ENCODE data around the gene SYNGR3.

SYNGR3 gene

GRCh38 chr16:1963806-1964505 is 25.8 kb upstream of the SYNGR3 start:
- peaks cover 43% of the 10 kb centered on the region for H3F3A ChIP-seq (ENCODE audit: insufficient read depth)
- H2AFZ ChIP-seq (ENCODE audit: low read depth, low read length, severe bottlenecking), result no peak overlapping the region
- peak overlapping the region; percentile 75 for H3K4me3 ChIP-seq (ENCODE audit: insufficient read depth, low read length, poor library complexity, severe bottlenecking)
- H3K4me2 ChIP-seq (ENCODE audit: low read depth, low read length, poor library complexity, severe bottlenecking), result peak overlapping the region; percentile 78
- H3K36me3 ChIP-seq (ENCODE audit: low read length), result peaks cover 15% of the 10 kb centered on the region
- H3K9me3 ChIP-seq (ENCODE audit: insufficient read depth, low read length), result no peaks in the 10 kb centered on the region
- H4K20me1 ChIP-seq (ENCODE audit: low read depth, low read length), result no peaks in the 10 kb centered on the region
- no peaks in the 10 kb centered on the region for H3K9me2 ChIP-seq (replicated peaks; ENCODE audit: insufficient read depth, low read length)
- peak overlapping the region; percentile 88 for H3K27ac ChIP-seq (ENCODE audit: low read depth, low read length)
- H3K9ac ChIP-seq (ENCODE audit: low read length), result peak overlapping the region; percentile 98
- TF ChIP-seq CTCF (IDR thresholded peaks at IDR 0.05; ENCODE audit: insufficient read depth, low read length, poor library complexity, severe bottlenecking) (no peak), EZH2phosphoT487 (conservative IDR thresholded peaks at IDR 0.05; ENCODE audit: low read length) (no peak)
- no peaks in the 10 kb centered on the region for H3K27me3 ChIP-seq (ENCODE audit: low read length)
- H3K79me2 ChIP-seq (ENCODE audit: insufficient read depth, low read length), result peaks cover 38% of the 10 kb centered on the region

DNA sequence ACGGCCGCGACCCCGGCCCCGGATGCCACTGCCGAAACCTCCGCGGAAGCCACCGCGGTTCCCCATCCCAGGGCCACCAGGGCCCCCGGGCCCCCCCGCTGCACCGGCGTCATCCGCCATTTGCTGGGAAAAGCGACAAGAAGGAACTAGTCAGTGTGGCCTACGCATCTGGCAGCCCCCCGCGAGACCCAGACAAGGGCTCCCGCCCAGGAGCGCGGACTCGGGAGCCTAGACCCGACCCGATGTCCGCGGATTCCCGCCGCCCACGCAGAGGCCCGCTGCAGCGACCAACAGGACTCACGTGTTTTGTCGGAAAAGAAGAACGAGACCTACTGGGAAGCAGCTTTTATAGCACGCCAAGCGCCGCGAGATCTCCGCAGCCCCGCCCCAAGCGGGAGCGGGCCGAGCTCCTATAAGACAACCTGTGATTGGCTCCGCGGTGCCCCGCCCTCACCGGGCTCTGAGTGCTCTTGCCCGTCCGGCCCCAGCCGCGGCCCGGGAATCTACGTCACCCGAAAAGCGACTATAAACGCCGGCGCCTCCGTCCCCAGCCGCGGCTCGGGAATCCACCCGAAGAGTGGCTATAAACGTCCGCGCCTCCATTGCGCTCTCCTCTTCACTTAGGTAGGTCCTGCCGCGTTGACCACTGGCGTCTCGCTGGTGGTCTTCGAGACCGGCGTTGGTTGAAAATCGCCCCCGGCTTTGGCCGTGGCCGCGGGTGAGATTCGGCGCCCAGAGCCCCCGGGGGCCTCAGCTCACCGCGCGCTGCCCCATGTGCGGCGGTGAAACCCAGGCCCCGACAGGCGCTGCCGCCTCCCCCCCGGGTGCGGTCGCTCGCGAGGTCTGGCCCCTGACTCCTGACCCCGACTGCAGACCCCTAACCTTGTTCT is 25.0 kb upstream of the SYNGR3 start, which contains the start of gene RPS2:
TSS of gene RPS2 (minus strand) at position 321 of the 890 bp plus-strand sequence. CDS start at position 120, 201 bp downstream.
- Histone ChIP-seq H3K27me3 (ENCODE audit: low read length) (no peaks in the 10 kb centered on the region), H3K27ac (ENCODE audit: low read depth, low read length) (peak within 1 kb of the TSS; percentile 88), H3K4me2 (ENCODE audit: low read depth, low read length, poor library complexity, severe bottlenecking) (peak within 1 kb of the TSS; percentile 78), H2AFZ (ENCODE audit: low read depth, low read length, severe bottlenecking) (peak within 1 kb of the TSS; percentile 13), H3K9me3 (ENCODE audit: insufficient read depth, low read length) (no peaks in the 10 kb centered on the region), H3F3A (ENCODE audit: insufficient read depth) (peaks cover 43% of the 10 kb centered on the region), H3K9me2 (replicated peaks; ENCODE audit: insufficient read depth, low read length) (no peaks in the 10 kb centered on the region), H4K20me1 (ENCODE audit: low read depth, low read length) (no peaks in the 10 kb centered on the region), H3K4me3 (ENCODE audit: insufficient read depth, low read length, poor library complexity, severe bottlenecking) (peak within 1 kb of the TSS; percentile 75), H3K36me3 (ENCODE audit: low read length) (peaks cover 15% of the 10 kb centered on the region), H3K79me2 (ENCODE audit: insufficient read depth, low read length) (peaks cover 36% of the 10 kb centered on the region), H3K9ac (ENCODE audit: low read length) (peak within 1 kb of the TSS; percentile 98)
- TF ChIP-seq CTCF (IDR thresholded peaks at IDR 0.05; ENCODE audit: insufficient read depth, low read length, poor library complexity, severe bottlenecking), result no peak

DNA sequence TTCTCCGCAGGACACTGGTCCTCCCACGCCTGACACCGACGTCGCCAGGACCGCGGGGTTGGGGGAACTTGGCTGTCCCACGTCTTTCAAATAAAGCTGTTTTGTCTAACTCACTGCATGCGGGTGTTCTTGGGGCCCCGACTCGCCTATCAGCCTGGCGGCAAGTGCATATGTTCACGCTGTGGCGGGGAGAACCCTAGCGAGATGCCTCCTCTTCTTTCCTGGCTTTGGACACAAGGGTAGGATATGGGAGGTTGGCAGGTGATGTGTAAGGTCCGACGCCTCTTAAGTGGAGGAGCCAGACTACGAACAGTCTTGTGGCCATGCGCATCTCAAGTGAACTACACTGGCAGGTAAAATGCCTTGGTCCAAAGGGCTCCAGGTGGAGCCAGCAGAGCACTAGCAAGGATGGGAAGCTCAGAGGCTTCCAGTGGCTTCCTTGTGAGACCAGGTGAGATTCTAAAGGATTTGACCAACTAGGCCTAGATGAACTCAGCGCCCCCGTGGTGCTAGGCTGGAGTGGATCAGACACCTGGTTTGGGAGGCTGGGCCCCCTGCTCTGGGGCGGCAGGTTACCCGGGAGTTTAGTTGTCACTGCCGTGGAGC is 24.3 kb upstream of the SYNGR3 start:
- H3F3A ChIP-seq (ENCODE audit: insufficient read depth), result peaks cover 44% of the 10 kb centered on the region
- H3K36me3 ChIP-seq (ENCODE audit: low read length), result peaks cover 15% of the 10 kb centered on the region
- H3K27me3 ChIP-seq (ENCODE audit: low read length), result no peaks in the 10 kb centered on the region
- H3K4me2 ChIP-seq (ENCODE audit: low read depth, low read length, poor library complexity, severe bottlenecking), result peak overlapping the region; percentile 71
- H2AFZ ChIP-seq (ENCODE audit: low read depth, low read length, severe bottlenecking), result no peak overlapping the region
- no peaks in the 10 kb centered on the region for H3K9me2 ChIP-seq (replicated peaks; ENCODE audit: insufficient read depth, low read length)
- peaks cover 30% of the 10 kb centered on the region for H3K79me2 ChIP-seq (ENCODE audit: insufficient read depth, low read length)
- H4K20me1 ChIP-seq (ENCODE audit: low read depth, low read length), result no peaks in the 10 kb centered on the region
- no peaks in the 10 kb centered on the region for H3K9me3 ChIP-seq (ENCODE audit: insufficient read depth, low read length)
- H3K4me3 ChIP-seq (ENCODE audit: insufficient read depth, low read length, poor library complexity, severe bottlenecking), result peak overlapping the region; percentile 75
- H3K27ac ChIP-seq (ENCODE audit: low read depth, low read length), result peak overlapping the region; percentile 57
- TF ChIP-seq CTCF (IDR thresholded peaks at IDR 0.05; ENCODE audit: insufficient read depth, low read length, poor library complexity, severe bottlenecking) (no peak), EZH2phosphoT487 (conservative IDR thresholded peaks at IDR 0.05; ENCODE audit: low read length) (no peak)
- peak overlapping the region; percentile 98 for H3K9ac ChIP-seq (ENCODE audit: low read length)

All from SU-DHL-6 (cell line).